Peyer's patch (tissue), 4 donors: ENCODE results near the gene CLN3.

Source experiments
- CTCF ChIP-seq, 6 experiments: fragments of 450-650 bp in 4 of 6; fragments of 200-600 bp in 2 of 6; sonication (generic) in 1 of 6; IDR thresholded peaks; one replicate each; pipeline ENCODE4 v1.5.1; 2017 to 2019; ENCODE audit warnings: antibody characterized with exemption in 6 of 6, mild to moderate bottlenecking in 3 of 6, moderate library complexity in 1 of 6
- POLR2A ChIP-seq, 2 donors: fragments of 450-650 bp; IDR thresholded peaks; one replicate each; pipeline ENCODE4 v1.5.1; 2017; ENCODE audit warnings: antibody characterized with exemption in 2 of 2, mild to moderate bottlenecking in 2 of 2, moderate library complexity in 2 of 2

GRCh38 chr16:28531777-28532744, 40.2 kb upstream of the CLN3 start:
- TF ChIP-seq CTCF (IDR thresholded peaks at IDR 0.05) (no peak), POLR2A (IDR thresholded peaks at IDR 0.05) (peak in 1 of 2 donors; percentile 65)
